Fibroblast of skin of right quadriceps (primary cell): ENCODE results near the gene CATSPER1.
A peak's percentile ranks its signal among the peaks of the same experiment; 100 is the strongest.
"Not testable (repeated sequence)": the region's sequence is repeated elsewhere in the genome, so short reads cannot be mapped to it uniquely, and the experiment has no call there.

Experiments used
- DNase-seq: peaks from one replicate; pipeline ENCODE4 v3.0.0-alpha.2; 2013

Gene CATSPER1

DNA sequence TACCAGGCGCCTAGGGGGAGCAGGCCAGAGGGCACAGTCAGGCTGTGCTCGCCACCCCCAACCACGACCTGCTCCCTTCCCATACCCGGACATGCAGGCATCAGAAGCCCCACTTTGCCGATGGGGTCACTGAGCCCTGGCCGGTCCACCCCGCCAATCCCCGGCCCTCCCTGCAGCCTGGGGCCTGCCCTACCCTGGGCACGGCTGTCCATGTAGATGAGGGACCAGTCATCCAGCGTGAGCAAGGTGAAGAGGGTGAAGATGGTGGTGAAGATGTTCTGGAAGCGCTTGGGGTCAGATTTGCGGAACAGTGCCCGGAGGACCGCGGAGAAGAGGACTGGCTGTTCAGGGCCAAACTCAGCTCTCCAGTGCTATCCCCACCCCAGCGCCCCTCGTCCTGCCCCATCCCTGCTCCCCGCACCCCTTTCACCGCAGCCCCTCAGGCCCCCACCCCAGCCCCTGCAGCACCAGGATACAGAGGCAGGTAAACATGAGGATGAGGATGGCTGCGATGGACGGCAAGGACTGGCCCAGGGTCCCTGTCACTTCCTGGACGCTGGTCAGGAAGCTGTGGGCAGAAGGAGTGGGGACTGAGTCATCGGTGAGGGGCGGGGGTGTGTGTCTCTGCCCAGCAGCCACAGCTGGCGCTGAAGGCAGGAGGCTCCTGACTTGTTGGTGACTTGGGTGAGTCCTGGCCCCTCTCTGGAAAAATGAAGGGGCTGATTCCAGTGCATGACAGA is 5.5 kb downstream of the CATSPER1 start:
- peak; percentile 49 for DNase-seq

DNA sequence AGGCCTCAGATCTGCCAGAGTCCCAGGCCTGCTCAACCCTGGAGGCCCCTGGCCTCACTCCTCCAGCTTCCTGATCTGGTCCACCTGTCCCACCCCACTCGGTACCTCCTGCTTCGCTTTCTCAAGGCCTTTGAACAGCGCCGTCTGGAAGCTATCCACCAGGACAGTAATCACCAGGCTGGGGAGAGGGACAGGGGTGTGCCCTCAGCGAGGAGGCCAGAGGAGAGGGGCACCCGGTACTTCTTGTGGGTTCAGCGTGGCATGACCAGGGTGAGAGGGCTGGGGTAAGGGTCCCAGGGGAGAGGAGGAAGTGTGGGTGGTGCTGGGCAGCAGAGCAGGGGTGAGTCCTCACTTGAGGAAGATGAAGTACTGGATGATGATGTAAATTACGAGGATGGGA is 6.1 kb downstream of the CATSPER1 start:
- no peak for DNase-seq

DNA sequence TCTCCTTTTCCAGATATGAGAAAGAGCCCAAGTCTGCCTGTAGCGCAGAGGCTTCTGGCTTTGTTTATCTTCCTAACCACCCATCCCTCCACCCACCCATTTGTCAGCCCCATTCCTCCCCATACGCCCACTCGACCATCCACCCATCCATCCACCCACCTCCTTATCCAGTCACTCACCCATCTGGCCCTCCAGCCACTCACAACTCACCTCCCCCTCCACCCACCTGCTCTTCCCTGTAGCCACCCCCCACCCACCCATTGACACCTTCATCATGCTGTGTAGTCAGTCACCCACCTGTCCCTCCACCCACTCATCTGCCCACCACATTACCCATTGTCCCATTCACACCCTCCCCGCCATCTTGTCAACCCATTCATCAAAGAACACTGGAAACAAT is 9.0 kb downstream of the CATSPER1 start:
- no peak for DNase-seq

DNA sequence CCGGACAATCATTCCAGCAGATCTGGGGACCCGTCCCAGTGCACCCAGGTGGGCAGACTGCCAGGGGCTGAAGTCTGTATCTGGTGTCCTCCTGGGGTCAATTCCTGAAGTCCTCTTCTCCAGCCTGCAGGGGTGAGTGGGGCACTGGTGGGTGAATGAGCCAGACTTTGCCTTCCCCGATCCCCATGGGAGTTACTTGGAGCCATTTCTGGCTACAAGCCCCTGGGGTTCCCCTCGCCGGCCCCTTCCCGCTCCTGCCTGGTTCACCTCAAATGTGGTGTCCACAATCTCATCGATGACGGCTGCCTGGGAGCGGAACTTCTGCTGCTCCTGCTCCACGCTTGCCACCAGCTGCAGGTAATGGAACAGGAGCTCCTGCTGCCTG is 9.5 kb downstream of the CATSPER1 start:
- no peak for DNase-seq

DNA sequence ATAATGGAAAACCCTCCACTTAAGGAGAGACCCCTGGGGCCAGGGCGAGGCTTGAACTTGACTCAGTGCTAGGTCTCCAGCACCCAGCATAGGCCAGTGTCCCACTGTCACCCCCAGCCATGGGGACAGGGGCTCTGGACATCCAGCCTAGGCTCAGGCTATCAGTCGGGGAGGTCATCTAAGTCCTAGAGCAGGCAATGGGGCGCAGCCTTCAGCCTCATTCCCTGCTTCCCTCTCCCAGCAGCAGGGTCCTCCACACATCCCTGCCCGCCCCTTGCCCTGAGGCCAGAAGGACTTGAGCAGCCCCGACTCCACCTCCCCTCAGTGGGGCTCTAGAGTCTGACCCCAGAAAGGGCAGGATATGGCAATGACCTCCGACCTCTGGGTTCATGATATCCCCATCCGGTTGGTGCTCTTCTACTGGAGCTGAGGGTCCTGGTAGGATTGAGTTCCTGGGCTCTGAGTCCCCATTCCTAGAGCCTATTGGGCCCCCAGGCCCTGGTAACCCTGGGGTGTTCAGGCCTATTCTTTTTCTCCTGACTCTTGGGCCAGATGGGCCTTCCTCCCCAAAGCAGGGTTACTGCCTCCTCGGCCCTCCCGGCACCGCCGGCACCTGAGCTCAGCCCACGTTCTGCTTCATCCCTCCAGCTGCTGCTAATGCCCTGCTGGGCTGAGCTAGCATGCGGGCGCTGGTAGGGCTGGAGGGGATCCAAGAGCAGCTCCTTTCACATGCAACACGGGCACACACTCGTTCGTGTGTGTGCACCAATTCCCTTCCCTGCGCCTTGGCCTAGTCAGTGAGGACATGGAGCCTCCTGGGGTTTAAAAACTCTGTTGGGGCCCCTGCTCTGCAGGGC is 10.1 kb downstream of the CATSPER1 start:
- DNase-seq, result no peak

DNA sequence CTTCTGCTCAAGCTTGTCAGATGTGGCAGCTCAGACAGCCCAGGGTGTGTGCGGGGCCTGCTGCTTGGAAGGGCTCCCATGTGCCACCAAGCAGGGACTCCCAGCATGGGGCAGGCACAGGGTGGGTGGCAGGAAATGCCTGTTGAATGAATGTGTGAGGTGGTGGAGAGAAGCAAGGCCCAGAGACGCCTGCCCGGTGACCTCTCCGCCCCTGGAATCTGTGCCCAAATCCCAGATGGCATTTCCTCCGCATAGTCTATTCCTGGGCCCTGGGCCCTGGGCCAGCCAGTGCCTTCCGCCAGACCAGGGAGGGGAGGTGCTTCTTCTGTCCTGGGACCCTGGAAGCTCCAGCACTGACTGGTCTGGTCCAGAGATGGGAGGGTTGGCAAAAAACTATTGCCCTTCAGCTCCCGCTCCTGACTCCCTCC is 10.8 kb downstream of the CATSPER1 start:
- peak; percentile 49 for DNase-seq

DNA sequence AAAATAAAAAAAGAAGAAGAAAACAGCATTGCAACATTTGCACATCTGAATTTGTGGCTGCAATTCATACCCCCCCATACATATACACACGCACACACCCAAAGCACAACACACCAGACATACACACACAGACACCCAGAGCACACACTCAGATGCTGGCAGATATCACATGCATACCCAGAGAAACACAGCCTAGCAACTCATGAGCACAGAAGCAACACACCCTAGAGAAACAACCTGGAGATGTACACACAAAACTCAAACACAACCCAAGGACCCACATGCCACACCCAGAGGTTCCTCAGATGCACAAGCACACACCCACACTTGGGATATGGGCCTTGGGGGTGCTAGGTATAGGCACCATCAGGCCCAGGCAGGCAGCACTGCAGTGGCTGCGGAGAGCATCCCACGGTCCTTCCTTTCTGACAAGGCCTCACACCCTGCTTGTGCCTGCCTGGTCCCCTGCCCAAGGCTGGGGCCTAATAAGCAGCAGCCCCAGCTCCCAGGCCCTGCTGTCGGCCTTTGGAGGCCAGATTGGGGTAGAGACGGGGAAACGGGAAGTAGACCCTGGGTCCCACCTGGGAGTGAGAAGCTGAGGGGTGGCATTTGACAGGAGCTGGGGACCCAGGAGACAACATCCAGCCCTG is 11.3 kb downstream of the CATSPER1 start:
- DNase-seq, result no peak

DNA sequence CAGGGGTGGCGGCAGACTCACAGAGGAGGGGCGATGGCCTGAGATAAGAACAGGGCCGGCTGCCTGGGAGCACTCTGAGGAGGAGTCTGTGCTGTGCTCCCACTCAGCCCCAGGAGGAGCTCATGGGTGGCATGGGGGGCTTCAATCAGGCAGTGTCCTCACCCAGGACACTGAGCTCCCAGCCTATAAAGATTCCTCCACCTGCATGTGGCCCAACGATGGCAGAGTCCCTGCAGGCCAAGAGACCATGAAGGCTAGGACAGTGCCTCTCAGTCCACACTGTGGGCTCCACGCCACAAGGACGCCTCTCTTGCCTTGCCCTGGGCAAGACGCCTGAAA is 12.5 kb downstream of the CATSPER1 start:
- no peak for DNase-seq

DNA sequence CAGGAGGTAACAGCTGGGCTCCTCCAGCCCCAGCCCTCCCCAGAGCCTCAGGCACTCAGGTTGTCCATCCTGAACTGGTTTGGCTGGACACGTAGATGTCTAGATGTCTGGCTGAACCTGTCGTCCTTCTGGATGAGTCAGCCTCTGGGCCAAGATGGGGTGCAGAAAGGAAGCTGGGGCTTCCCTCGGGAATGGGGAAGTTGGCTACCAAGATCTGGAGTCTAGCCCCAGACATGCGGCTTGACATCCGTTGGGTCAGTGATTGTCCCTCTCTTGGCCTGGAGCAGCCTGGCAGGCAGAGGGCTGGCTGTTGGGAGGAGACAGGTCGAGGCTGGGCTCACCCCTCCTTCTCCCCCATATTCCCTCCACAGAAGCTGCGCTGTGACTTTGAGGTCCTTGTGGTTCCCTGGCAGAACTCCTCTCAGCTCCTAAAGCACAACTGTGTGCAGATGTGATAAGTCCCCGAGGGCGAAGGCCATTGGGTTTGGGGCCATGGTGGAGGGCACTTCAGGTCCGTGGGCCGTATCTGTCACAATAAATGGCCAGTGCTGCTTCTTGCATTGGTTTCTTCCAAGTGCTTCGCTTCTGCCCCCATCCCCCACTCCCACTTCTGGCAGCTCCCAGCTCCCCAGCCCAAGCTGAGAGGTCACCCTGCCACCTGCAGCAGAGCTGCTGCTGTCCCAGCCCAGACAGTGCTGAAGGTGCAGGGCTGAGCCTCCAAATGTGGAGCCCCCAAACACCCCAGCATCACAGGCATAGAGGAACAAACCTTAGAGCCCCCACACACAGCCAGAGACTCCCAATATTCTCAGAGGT is 13.1 kb downstream of the CATSPER1 start:
- DNase-seq, result no peak

DNA sequence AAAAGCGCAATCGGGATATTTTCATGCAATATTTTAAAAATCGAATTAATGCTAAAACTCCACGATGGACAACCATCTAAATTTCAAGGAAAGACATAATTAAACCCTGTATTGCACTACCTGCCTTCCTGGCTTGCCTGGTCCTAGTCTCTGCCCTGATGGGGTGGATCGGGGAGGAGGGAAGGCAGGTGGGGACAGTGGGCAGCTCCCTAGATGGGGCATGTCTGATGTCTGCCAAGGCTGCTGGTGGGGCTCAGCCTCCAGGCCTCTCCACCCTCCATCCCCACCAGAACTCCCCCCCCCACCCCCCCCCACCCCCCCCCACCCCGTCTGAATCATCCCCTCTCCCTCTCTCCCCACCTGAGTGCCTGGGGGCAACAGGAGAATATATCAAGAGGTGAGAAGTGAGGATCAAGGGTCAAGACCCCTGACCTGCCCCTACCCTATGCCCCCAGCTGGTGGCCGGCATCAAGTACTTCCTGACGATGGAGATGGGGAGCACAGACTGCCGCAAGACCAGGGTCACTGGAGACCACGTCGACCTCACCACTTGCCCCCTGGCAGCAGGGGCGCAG is 13.8 kb downstream of the CATSPER1 start:
- DNase-seq, result no peak

DNA sequence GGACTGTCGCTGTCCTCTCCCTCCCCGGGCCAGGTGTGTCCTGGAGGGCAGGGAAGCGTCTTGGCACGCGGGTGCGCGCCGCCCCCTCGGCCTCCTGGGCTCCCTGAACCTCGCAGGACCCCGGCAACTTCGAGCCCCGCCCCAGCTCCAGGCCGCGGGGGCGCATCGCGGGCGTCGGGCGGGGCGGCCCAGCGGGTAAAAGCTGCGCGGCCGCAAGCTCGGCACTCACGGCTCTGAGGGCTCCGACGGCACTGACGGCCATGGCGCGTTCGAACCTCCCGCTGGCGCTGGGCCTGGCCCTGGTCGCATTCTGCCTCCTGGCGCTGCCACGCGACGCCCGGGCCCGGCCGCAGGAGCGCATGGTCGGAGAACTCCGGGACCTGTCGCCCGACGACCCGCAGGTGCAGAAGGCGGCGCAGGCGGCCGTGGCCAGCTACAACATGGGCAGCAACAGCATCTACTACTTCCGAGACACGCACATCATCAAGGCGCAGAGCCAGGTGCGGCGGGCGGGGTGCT is 14.4 kb downstream of the CATSPER1 start, which contains the start of gene CST6:
Gene CST6 (plus strand): TSS at position 224 of the 519 bp plus-strand sequence. CDS start 37 bp downstream, at position 261.
- no peak for DNase-seq

DNA sequence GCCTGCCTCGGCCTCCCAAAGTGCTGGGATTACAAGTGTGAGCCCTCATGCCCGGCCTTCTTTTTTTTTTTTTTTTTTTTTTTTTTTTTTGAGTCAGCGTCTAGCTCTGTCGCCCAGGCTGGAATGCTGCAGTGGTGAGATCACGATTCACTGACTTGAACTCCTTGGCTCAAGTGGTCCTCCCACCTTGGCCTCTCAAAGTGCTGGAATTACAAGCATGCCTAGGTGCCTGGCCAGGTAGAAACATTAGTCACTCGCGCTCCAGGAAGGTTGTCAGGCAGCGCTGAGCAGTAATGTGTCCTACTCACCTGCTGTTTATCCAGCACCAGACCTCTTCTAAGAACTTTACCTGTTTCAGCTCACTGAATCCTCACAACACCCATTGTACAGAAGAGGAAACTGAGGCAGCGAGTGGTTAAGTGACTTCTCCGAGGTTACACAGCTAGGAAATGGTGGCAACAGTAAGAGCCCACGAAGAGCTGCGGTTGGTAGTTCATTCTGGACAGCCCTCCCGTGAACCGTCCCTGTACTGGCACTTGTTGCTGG is 15.0 kb downstream of the CATSPER1 start:
- peak; percentile 44 for DNase-seq

DNA sequence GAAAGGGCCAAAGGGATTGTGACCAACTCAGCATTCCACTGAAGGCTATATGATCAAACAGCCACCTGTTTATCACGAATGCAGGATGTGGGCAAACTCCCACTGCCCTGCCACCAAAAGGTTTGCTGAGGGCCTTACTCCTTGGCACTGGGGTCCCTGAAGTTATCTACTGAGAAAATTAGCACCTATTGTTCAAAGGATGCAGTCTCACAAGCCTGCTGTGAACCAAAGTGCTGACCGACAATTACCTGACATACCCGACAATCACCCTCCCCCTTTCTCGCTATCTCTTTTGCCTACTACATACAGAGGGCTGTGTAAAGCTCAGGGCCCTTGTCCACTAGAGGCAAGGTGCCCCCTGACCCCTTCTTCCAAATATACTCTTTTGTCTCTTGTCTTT is 16.2 kb downstream of the CATSPER1 start:
- not testable (repeated sequence) for DNase-seq

DNA sequence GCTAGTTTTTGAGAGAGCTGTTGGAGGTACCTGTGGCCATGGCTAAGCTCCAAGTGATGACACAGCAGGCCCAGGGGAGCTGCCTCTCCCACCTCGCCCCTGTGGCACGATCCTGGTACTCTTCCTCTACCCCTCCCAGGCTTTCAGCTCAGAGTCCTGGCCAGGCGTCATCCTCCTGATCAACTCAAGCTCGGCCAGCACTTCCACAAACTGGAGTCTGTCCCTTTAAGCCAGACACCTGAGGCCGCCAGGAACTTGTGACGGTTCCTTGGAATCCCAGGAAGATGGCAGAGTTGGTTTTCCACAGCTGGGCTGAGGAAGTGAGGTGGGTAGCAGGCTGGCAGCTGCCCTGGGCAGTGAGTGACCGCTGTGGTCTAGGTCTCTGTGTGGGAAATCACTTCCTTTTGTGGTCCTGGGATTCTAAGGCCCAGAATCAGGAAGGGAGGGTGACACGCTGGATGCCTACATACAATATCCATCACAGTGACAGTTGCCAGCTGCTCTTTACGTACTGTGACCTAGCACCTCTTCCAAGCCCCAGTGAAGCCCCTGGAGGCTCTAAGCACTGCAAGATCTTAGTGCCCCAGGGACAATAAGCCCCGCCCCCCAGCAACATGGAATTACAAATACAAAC is 17.7 kb downstream of the CATSPER1 start:
- DNase-seq, result no peak

DNA sequence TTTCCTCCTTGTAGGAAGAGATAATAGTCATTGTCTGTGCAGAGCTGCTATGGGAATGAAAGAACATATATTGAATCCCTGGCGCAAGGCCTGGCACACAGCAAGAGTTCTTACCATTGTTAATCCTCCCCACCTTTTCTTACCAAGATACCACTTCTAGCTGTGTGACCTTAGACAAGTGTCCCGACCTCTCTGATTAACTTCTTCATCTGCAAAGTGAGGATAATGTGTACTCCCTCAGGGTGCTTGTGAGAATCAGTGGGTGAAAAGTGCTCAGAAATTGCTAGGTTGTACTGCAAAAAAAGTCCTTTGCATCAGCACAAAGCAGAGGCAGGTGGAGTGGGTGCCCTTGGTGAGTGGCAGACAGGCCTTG is 18.2 kb downstream of the CATSPER1 start:
- DNase-seq, result no peak

DNA sequence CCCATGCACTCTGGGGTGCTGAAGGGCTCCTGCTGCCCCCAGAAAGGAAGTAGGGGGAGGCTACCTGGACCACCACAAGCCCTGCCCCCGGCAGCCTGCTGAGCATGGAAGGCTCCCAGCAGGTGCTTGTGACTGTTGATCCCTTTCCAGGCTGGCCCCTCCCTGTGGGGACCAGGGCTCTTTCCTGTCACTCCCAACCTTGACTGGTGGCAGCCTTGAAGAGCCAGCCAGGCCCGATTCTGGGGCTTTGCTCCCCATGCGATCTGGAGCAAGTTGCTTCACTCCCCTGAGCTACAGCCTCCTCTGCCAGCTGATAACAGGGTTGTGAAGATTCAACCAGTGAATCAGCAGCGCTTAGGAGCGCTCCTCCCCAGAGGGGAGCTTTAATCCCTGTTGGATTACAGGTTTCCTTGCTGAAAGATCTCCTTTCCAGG is 19.1 kb downstream of the CATSPER1 start:
- DNase-seq, result no peak

DNA sequence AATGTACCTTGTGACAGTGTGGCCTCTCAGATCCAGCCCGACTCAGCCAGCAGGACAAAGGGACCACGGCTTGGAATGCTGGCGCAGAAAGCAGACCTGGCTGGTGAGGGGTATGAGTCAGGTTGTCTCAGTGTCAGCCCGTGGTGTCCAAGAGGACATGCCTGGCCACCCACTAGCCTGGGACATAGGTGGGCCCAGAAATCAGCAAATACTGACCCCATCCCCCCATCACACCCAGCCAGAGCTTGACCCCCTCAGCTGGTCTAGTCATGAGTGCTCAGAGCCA is 19.4 kb downstream of the CATSPER1 start:
- no peak for DNase-seq

DNA sequence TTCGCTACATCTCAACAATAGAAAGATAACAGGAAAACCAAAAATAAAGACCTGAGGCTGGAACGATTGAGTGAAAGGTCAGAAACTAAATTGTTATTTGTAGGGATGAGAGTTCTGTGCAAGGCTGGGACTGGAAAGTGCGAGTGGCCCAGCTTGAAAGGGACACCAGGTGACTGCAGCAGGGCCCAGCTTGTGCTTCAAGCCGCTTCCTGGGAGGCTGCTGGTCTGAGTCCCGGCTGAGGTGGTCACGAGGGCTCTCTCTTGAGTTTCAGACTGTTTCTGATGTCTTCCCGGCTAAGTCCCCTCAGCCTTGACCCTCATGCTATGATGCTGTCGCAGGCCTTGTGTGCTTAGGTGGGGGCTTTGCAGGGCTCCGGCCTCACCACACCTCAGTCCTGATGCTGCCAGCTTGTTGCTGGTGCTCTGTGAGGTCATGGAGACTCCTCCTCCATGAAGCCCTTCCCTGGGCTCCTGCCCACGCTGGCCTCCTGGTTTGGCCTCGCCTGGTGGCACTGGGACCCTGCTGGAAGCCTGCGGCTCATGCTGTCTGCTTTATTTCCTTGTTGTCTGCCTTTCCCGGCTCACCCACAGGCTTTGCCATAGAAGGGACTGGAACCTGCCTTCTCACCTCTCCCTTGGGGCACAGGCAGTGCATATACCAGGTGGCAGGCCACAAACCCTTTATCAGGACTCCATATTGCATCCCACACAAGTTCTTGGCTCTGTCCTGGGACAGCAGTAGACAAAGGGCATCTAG is 20.0 kb downstream of the CATSPER1 start:
- no peak for DNase-seq

DNA sequence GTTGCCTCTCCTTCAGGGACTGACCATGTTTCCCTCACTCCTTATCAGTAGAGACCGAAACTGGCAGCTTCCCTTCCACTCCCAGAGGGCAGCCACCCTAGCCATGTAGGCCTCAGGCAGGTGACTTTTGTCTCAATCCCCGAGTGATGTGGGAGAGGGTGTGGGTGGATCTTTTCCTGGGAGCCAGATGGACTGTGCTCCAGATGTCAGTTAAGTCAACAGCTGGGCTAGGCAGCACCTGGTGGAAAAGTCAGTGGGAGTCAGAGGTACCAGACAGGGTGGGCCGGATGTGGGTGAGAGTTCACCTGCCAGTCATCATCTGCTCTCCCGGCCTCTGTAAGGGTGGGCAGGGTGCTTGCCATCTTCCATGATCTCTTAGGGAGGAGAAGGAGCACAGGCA is 22.1 kb downstream of the CATSPER1 start:
- DNase-seq, result no peak

DNA sequence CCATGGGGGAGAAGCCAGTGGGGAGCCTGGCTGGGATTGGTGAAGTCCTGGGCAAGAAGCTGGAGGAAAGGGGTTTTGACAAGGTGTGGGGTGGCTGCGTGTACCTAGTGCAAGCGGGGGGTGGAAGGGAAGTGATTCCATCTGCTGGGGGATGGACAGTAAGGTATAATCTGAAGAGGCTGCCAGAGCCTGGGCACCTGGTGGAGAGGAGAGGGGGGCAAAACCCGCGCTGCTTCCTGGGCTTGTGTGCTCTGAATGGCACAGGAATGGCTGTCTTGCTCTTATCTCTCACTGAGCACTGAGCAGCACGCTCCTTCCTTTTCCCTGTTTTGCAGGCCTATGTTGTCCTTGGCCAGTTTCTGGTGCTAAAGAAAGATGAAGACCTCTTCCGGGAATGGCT is 23.0 kb downstream of the CATSPER1 start:
- no peak for DNase-seq

DNA sequence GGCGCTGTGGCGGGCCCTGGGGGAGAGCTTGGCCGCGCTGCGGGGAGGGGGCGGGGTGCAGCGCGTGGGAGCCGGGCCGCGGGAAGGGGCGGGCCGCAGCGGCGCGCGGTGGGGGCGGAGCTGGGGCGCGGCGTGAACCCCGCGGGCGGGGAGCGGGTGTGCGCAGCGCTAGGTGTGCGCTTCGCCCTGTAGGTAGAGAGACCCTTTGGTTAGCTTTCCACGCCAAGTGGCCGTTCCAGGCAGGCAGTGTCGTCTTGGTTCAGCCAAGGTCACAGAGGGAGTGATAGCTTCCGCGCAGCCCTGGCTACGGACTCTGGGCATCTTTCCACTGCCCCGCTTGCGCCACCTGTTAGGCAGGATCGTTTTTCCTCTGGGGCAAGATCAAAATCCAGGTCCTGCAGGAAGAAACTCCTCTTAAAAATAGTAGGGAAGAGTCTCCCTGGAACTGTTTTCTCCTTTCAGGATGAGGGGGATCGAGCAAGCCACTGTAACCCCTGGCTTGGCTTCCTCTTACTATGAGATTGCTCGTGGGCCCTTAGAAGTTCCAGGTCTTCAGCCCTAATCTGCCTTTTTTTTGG is 23.5 kb downstream of the CATSPER1 start:
- DNase-seq, result no peak
